NK-92 (cell line): ENCODE measurements around the gene ABCC5.
"Not testable (repeated sequence)": the region's sequence is repeated elsewhere in the genome, so short reads cannot be mapped to it uniquely, and the experiment has no call there.

Experiments used
- DNase-seq: peaks from one replicate; lab custom pipeline; 2025; ENCODE audit not compliant: unreplicated experiment; lab: John Stamatoyannopoulos, UW

ABCC5 gene

GRCh38 chr3:184017672-184018423 lies at the start of gene ABCC5:
Gene ABCC5 (minus strand): TSS chr3:184017884. CDS start chr3:184014392, 3,492 bp downstream.
- no peak for DNase-seq

GRCh38 chr3:184066211-184066610 lies 48.5 kb upstream of the ABCC5 start:
- no peak for DNase-seq

- DNase-seq, result no peak
Measured at GRCh38 chr3:184062637-184063036, 45.0 kb upstream of the ABCC5 start.

GRCh38 chr3:184059424-184059823 lies 41.7 kb upstream of the ABCC5 start:
- no peak for DNase-seq

GRCh38 chr3:184058029-184058428 lies 40.3 kb upstream of the ABCC5 start:
- DNase-seq, result no peak

GRCh38 chr3:184052767-184053166 lies 35.1 kb upstream of the ABCC5 start, which contains the start of gene HTR3C:
Gene HTR3C (plus strand): TSS chr3:184053047. CDS start chr3:184053081, 34 bp downstream.
- DNase-seq, result no peak

- no peak for DNase-seq
Measured at GRCh38 chr3:184050217-184050847, 32.6 kb upstream of the ABCC5 start.

GRCh38 chr3:184045995-184046394 lies 28.3 kb upstream of the ABCC5 start:
- DNase-seq, result no peak

- DNase-seq, result no peak
Measured at GRCh38 chr3:184042617-184043016, 24.9 kb upstream of the ABCC5 start.

- DNase-seq, result no peak
Measured at GRCh38 chr3:184040010-184040409, 22.3 kb upstream of the ABCC5 start.

- DNase-seq, result no peak
Measured at GRCh38 chr3:184039414-184039813, 21.7 kb upstream of the ABCC5 start.

GRCh38 chr3:184038307-184038706 lies 20.6 kb upstream of the ABCC5 start:
- not testable (repeated sequence) for DNase-seq

GRCh38 chr3:184037816-184038215 lies 20.1 kb upstream of the ABCC5 start:
- DNase-seq, result no peak

GRCh38 chr3:184031187-184031792 lies 13.6 kb upstream of the ABCC5 start, which contains the start of gene HTR3D:
Gene HTR3D (plus strand): TSS chr3:184031742. CDS start chr3:184031742, 0 bp downstream.
- no peak for DNase-seq

- no peak for DNase-seq
Measured at GRCh38 chr3:184030536-184030935, 12.9 kb upstream of the ABCC5 start.

- no peak for DNase-seq
Measured at GRCh38 chr3:184029443-184029842, 11.8 kb upstream of the ABCC5 start.

- not testable (repeated sequence) for DNase-seq
Measured at GRCh38 chr3:184028275-184028890, 10.7 kb upstream of the ABCC5 start.

- not testable (repeated sequence) for DNase-seq
Measured at GRCh38 chr3:184025256-184025655, 7.6 kb upstream of the ABCC5 start.

GRCh38 chr3:184022323-184022722 lies 4.6 kb upstream of the ABCC5 start:
- DNase-seq, result no peak

GRCh38 chr3:184018424-184018973 lies 815 bp upstream of the ABCC5 start:
- DNase-seq, result no peak
